ENCODE data around the gene PTPN4. TPM values are rescaled to one million over a fixed set of nuclear protein-coding genes. Genes with fewer than 3 reads are reported as not detected.
A peak's percentile ranks its signal among the peaks of the same experiment; 100 is the strongest.

Gene PTPN4
- total RNA-seq, 1 donor from 2014 or later, result 47.2 TPM

- no peak for DNase-seq (ENCODE audit: low spot score)
Measured at GRCh38 chr2:119732601-119733164, 27.0 kb upstream of the PTPN4 start.

DNA sequence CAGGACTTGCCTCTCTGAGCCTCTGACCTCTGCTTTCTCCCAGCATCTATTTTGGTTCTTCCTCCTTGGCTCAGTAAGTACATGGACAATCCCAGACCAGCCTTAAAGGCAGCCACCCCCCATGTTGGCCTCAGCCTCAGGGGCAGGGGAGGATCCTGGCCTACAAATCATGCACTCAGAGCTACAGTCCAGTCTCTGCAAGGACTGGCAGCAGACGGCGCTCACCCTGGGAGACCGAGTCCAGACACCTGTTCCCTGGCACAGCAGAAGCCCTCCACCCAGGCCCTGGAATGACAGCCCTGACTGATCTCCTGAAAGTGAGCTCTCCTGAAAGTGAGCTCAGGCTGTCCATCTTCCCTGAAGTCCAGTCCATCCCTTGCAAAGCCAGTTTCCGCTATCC, 25.7 kb upstream of the PTPN4 start:
- DNase-seq (ENCODE audit: low spot score), result peak; percentile 14

DNA sequence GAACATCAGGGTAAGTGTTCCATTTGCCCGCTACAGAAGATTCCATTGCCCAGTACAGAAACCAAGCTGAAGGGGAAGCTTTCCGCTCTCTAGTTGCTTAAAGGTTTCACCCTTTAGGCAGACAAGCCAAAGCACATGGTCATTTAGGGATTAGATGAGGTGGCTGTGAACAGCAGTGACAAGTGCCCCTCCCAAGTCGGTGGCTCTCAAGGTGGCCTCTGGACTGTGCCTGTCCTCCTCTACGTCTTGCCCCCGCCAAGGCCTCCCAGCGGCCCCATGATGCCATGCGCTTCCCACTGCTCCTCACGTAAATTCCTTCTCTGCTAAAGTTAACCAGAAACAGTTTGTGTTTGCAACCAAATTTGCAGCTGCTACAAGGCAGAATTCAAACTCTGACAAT, 24.2 kb upstream of the PTPN4 start:
- no peak for DNase-seq (ENCODE audit: low spot score)

GRCh38 chr2:119736021-119736420, 23.7 kb upstream of the PTPN4 start:
- DNase-seq (ENCODE audit: low spot score), result no peak

- no peak for DNase-seq (ENCODE audit: low spot score)
Measured at GRCh38 chr2:119739580-119740255, 20.0 kb upstream of the PTPN4 start.

DNA sequence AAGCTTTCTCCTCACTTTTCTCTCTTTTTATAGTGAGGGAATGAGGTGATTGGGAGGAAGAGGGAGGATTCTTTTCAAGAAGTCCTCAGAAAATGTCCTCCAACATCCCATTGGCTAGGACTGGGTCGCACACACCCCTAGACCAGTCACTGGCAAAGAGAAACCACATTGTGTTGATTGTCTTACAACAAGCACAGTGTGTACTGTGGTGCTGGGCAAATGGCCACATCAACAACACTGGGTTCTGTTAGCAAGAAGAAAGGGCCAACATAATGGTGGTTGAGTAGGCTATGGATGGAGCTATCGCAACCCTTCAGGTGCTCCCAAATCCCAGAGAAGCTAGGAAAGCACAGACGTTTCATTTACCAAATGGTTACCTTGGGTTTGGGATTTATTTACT, 18.7 kb upstream of the PTPN4 start:
- DNase-seq (ENCODE audit: low spot score), result no peak

DNA sequence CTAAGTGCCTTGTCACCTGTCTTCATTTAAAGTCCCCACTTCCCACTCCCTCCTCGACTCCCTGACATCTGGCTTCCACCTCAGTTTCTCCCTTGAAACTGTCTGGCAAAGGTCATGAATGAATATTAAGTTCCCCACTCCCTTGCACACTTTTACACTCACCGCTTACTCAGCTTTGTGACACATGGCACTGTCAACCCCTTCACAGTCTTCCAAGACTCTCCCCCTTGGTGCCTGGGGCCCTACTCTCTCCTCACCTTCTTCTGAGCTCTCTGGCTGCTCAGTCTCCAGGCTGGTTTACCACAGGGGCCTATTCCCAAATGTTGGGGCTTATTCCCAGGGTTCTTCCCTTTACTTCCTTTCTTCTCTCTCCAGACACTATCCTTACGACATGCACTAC, 17.9 kb upstream of the PTPN4 start:
- no peak for DNase-seq (ENCODE audit: low spot score)

- DNase-seq (ENCODE audit: low spot score), result peak; percentile 13
Measured at GRCh38 chr2:119744335-119744939, 15.3 kb upstream of the PTPN4 start.

DNA sequence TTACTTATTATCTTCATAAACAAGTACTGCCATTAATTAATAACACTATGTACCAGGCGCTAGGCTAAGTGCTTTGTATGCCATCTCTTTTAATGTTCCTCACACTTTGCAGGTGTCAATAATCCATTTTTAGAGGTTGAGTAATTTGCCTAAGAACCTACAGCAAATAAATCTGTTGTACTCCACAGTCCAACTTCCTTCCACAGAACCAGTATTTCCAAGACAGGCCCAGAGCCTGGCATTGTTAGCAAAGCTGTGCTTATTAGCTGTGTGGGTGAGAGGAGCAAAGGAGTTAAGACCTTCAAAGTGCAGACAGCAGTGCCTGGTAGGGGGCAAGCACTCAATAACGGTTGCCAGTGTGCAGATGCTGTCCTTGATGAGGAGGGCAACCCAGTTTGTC, 14.2 kb upstream of the PTPN4 start:
- DNase-seq (ENCODE audit: low spot score), result no peak

- DNase-seq (ENCODE audit: low spot score), result no peak
Measured at GRCh38 chr2:119746836-119747686, 12.7 kb upstream of the PTPN4 start.

DNA sequence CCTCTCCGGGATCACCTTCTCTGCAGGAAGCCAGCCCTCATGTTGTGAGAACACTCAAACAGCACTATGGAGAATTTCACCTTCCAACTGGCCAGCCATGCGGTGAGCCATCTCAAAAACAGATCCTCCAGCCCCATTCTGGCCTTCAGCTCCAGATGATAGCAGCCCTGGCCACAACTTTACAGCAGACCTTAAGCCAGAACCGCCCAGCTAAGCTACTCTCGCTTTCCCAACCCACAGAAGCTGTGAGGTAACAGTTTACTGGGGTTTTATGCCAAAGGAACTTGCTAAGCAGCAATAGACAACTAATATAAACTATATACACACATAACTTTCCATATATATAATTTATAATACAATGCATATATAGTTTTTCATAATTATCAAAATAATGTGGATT, 11.6 kb upstream of the PTPN4 start:
- no peak for DNase-seq (ENCODE audit: low spot score)

DNA sequence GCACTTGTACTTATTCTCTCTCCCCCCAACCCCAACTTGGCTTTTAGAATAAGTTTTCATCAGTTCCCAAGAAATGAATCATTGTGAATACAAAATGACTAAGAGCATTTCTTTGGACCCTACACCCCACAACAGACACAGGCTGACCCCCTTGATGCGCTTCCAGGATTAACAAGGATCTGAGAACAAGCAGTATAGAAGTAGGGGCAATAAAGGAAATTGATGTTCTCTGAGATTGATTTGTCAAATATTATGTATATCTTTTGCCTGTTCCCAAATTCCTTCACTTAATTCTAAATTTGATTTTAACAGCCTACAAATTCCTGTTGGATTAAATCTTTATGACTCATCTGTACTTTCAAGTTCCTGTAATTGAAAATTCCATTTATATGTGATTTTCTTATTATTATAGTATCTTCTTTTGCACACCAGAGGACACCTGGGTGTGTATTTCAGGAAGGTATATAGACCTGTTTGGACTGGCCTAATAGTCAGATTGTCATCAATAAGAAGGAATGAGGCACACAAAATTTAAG, 10.2 kb upstream of the PTPN4 start:
- no peak for DNase-seq (ENCODE audit: low spot score)

GRCh38 chr2:119751706-119752105, 8.0 kb upstream of the PTPN4 start:
- no peak for DNase-seq (ENCODE audit: low spot score)

DNA sequence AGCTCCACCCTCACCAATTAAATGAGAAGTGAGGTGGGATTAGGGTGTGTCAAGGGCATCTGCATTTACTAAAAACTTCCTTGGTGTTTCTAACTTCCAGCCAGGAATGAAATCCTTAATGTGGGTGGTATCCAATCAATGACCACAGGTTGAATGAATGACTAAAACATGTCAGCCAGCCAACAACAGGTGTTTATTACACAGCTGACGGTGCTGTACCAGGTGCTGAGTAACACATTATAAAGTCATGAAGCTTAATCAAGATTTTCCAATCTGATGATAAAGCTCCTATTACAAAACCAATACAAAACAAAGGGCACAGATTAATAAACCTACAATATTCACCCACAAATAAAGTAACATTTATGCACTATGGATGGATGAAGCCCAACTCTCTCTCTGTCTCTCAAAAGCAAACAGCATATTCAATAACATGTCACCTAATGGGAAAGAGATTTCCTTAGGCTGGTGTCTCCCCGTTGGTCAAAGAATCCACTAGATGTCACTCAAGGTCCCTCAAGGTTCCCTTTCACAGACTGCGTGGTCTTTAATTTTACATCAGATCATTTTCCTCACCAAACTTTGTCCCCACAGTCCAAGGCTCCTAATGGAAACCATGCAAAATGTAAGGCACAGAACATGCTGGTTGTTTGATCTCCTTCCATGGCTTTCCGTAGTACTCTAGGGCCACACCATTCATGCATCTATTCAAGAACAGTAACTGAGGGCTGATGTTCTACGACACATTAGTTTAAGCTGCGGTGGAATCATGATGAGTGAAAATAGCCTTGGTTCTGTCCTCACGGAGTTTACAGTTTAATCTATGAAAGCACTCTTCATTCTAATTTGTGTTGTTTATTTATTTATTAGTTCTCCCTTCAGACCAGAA, 6.4 kb upstream of the PTPN4 start:
- peak; percentile 30 for DNase-seq (ENCODE audit: low spot score)

- no peak for DNase-seq (ENCODE audit: low spot score)
Measured at GRCh38 chr2:119753930-119754321, 5.8 kb upstream of the PTPN4 start.

- no peak for DNase-seq (ENCODE audit: low spot score)
Measured at GRCh38 chr2:119755906-119756305, 3.8 kb upstream of the PTPN4 start.

- DNase-seq (ENCODE audit: low spot score), result no peak
Measured at GRCh38 chr2:119756837-119757236, 2.9 kb upstream of the PTPN4 start.

GRCh38 chr2:119758881-119759450, 756 bp upstream of the PTPN4 start:
- no peak for DNase-seq (ENCODE audit: low spot score)

GRCh38 chr2:119760237-119760955, 674 bp downstream of the PTPN4 start:
- DNase-seq (ENCODE audit: low spot score), result no peak

- DNase-seq (ENCODE audit: low spot score), result peak; percentile 62
Measured at GRCh38 chr2:119760956-119761275, 1.2 kb downstream of the PTPN4 start.

Data from umbilical cord (tissue), 2 donors.